WTC11 (cell line): Measurements from ENCODE around the gene PEAK1. TPM values are rescaled to one million over a fixed set of nuclear protein-coding genes. Genes with fewer than 3 reads are reported as not detected.
A peak's percentile ranks its signal among the peaks of the same experiment; 100 is the strongest.

Experiments used
- ATAC-seq: fragments of 200-7000 bp; cut with Tn5 transposase; 2 replicates; pipeline ENCODE4 v1.10.0; 2021; ENCODE audit warnings: mild to moderate bottlenecking, moderate library complexity
- CTCF ChIA-PET: fragments of 300-600 bp; sonication (Branson Sonifier 250); formaldehyde crosslinking; loops from one replicate; lab custom pipeline; 2021; ENCODE audit warnings: antibody characterized with exemption; lab: Charles Lee
- POLR2A ChIA-PET: fragments of 350-600 bp; sonication (Branson Sonifier 250); formaldehyde crosslinking; loops from one replicate; lab custom pipeline; 2021; ENCODE audit warnings: antibody characterized with exemption; lab: Charles Lee
- DNase-seq: peaks from one replicate; pipeline ENCODE4 v3.0.0; 2021; ENCODE audit warnings: low spot score
- H3K27ac Mint-ChIP-seq: 2 replicates; pipeline ENCODE4 v1.8.0; 2021; ENCODE audit warnings: mixed read lengths
- H3K27me3 Mint-ChIP-seq: 2 replicates; pipeline ENCODE4 v1.8.0; 2021; ENCODE audit warnings: low read depth, mild to moderate bottlenecking, moderate library complexity, mixed read lengths
- H3K36me3 Mint-ChIP-seq: 2 replicates; pipeline ENCODE4 v1.8.0; 2021; ENCODE audit warnings: mixed read lengths
- H3K4me1 Mint-ChIP-seq: 2 replicates; pipeline ENCODE4 v1.8.0; 2022; ENCODE audit warnings: mixed read lengths
- H3K4me3 Mint-ChIP-seq: 2 replicates; pipeline ENCODE4 v1.8.0; 2021; ENCODE audit warnings: mild to moderate bottlenecking, moderate library complexity, mixed read lengths
- H3K9me3 Mint-ChIP-seq: 2 replicates; pipeline ENCODE4 v1.8.0; 2021; ENCODE audit warnings: mixed read lengths
- AFF4 ChIP-seq: sonication (generic); formaldehyde crosslinking; IDR thresholded peaks from 2 replicates; pipeline ENCODE4 v1.8.1; 2023; ENCODE audit warnings: mild to moderate bottlenecking, missing genetic modification reagents, borderline replicate concordance
- AR ChIP-seq: fragments of 250-450 bp; sonication (Bioruptor Pico); IDR thresholded peaks from 2 replicates; pipeline ENCODE4 v1.9.0; 2021; ENCODE audit warnings: mild to moderate bottlenecking
- ATF3 ChIP-seq: sonication (generic); formaldehyde crosslinking; conservative IDR thresholded peaks from 2 replicates; pipeline ENCODE4 v1.8.1; 2022; ENCODE audit warnings: mild to moderate bottlenecking, missing genetic modification reagents
- ATF6 ChIP-seq: sonication (generic); formaldehyde crosslinking; IDR thresholded peaks from 2 replicates; pipeline ENCODE4 v1.8.1; 2023; ENCODE audit warnings: mild to moderate bottlenecking, missing genetic modification reagents
- CDX4 ChIP-seq: fragments of 250-450 bp; sonication (Bioruptor Pico); IDR thresholded peaks from 2 replicates; pipeline ENCODE4 v1.9.0; 2021; ENCODE audit warnings: moderate library complexity, mild to moderate bottlenecking, inconsistent platforms, borderline replicate concordance
- ELF4 ChIP-seq: sonication (generic); formaldehyde crosslinking; IDR thresholded peaks from 2 replicates; pipeline ENCODE4 v1.8.1; 2022; ENCODE audit warnings: low read depth, mild to moderate bottlenecking, moderate library complexity, missing genetic modification reagents
- FOXJ3 ChIP-seq: sonication (generic); formaldehyde crosslinking; IDR thresholded peaks from 2 replicates; pipeline ENCODE4 v1.9.0; 2021; ENCODE audit warnings: missing genetic modification reagents, mild to moderate bottlenecking, borderline replicate concordance
- FOXK1 ChIP-seq: sonication (generic); formaldehyde crosslinking; IDR thresholded peaks from 2 replicates; pipeline ENCODE4 v1.8.0; 2022; ENCODE audit warnings: mild to moderate bottlenecking, moderate library complexity, missing genetic modification reagents
- GABPB1 ChIP-seq: sonication (generic); formaldehyde crosslinking; IDR thresholded peaks from 2 replicates; pipeline ENCODE4 v1.8.1; 2023; ENCODE audit warnings: mild to moderate bottlenecking, missing genetic modification reagents
- HMGA2 ChIP-seq: fragments of 250-450 bp; sonication (Bioruptor Pico); IDR thresholded peaks from 2 replicates; pipeline ENCODE4 v1.4.0; 2021; ENCODE audit warnings: mild to moderate bottlenecking, moderate library complexity
- IRF1 ChIP-seq: sonication (generic); formaldehyde crosslinking; IDR thresholded peaks from 2 replicates; pipeline ENCODE4 v1.8.0; 2023; ENCODE audit warnings: missing genetic modification reagents
- IRF2 ChIP-seq: sonication (generic); formaldehyde crosslinking; IDR thresholded peaks from 2 replicates; pipeline ENCODE4 v1.8.0; 2022; ENCODE audit warnings: low read depth, missing genetic modification reagents, borderline replicate concordance
- OVOL2 ChIP-seq: fragments of 250-450 bp; sonication (Bioruptor Pico); IDR thresholded peaks from 2 replicates; pipeline ENCODE4 v1.9.0; 2021; ENCODE audit warnings: mild to moderate bottlenecking, borderline replicate concordance
- PREB ChIP-seq: sonication (generic); formaldehyde crosslinking; IDR thresholded peaks from 2 replicates; pipeline ENCODE4 v1.8.1; 2022; ENCODE audit warnings: mild to moderate bottlenecking, missing genetic modification reagents, moderate library complexity, borderline replicate concordance
- SMAD4 ChIP-seq: sonication (generic); formaldehyde crosslinking; IDR thresholded peaks from 2 replicates; pipeline ENCODE4 v1.8.0; 2022; ENCODE audit warnings: mild to moderate bottlenecking, missing genetic modification reagents
- USF2 ChIP-seq: sonication (generic); formaldehyde crosslinking; IDR thresholded peaks from 2 replicates; pipeline ENCODE4 v1.8.1; 2023; ENCODE audit warnings: mild to moderate bottlenecking, missing genetic modification reagents, moderate library complexity
- ZNF317 ChIP-seq: sonication (generic); formaldehyde crosslinking; IDR thresholded peaks from 2 replicates; pipeline ENCODE4 v1.8.1; 2023; ENCODE audit warnings: low read depth, mild to moderate bottlenecking, moderate library complexity, missing genetic modification reagents, borderline replicate concordance
- ZNF423 ChIP-seq: fragments of 250-450 bp; sonication (Bioruptor Pico); IDR thresholded peaks from 2 replicates; pipeline ENCODE4 v2.1.2; 2022; ENCODE audit warnings: mild to moderate bottlenecking, moderate library complexity
- total RNA-seq: library from RNA; stranded (reverse); gene quantifications from 3 replicates; pipeline ENCODE4 v1.2.3, GENCODE V29; 2021

The PEAK1 gene
- total RNA-seq, 1 experiment from 2014 or later: 49.0 TPM

GRCh38 chr15:77418391-77418965, 1.4 kb downstream of the PEAK1 start:
- TF ChIP-seq AR (CRISPR knock-in tag) (no peak), SMAD4 (no peak), FOXJ3 (no peak), ATF3 (no peak), IRF1 (CRISPR knock-in tag) (no peak), AFF4 (CRISPR knock-in tag) (no peak), FOXK1 (no peak), PREB (no peak)
- DNase-seq (no peak), ATAC-seq (no peak)
- Mint-ChIP-seq H3K4me1 (peaks cover 34% of the 10 kb centered on the region), H3K27me3 (no peaks in the 10 kb centered on the region; the same call in none of the 2 replicates), H3K4me3 (peak overlapping the region; percentile 98), H3K27ac (no peak overlapping the region), H3K36me3 (0 out of 2 replicates have a peak, but pooled peaks cover 2% of the 10 kb centered on the region), H3K9me3 (no peaks in the 10 kb centered on the region)
- CTCF ChIA-PET: interaction anchor here (1.1 to 2.1 kb wide), 6 partner anchors 11 to 236 kb away, joined by 3 to 12 read pairs (median 5); no protein-coding TSS in a partner anchor
- POLR2A ChIA-PET: no interaction called here

GRCh38 chr15:77417602-77418001, 2.3 kb downstream of the PEAK1 start:
- Mint-ChIP-seq H3K36me3 (0 out of 2 replicates have a peak, but pooled peaks cover 2% of the 10 kb centered on the region), H3K9me3 (no peaks in the 10 kb centered on the region), H3K4me1 (peaks cover 29% of the 10 kb centered on the region), H3K4me3 (peak overlapping the region; percentile 51), H3K27ac (0 out of 2 replicates have a peak overlapping the region, but pooled peaks have one; percentile 47), H3K27me3 (no peaks in the 10 kb centered on the region; the same call in none of the 2 replicates)
- POLR2A ChIA-PET: no interaction called here
- DNase-seq (no peak), ATAC-seq (no peak)
- CTCF ChIA-PET: interaction anchor here (0.6 to 2.5 kb wide), 3 partner anchors 126 to 312 kb away, joined by 3 to 10 read pairs (median 3); no protein-coding TSS in a partner anchor
- no peak for TF ChIP-seq IRF1 (CRISPR knock-in tag)
- TF ChIP-seq CDX4 (CRISPR knock-in tag): no peak
- TF ChIP-seq ZNF317 (CRISPR knock-in tag): no peak
- TF ChIP-seq IRF2 (CRISPR knock-in tag): no peak
- TF ChIP-seq HMGA2 (CRISPR knock-in tag): no peak
- TF ChIP-seq GABPB1: no peak
- TF ChIP-seq ZNF423: no peak
- TF ChIP-seq FOXJ3: no peak
- TF ChIP-seq ATF6 (CRISPR knock-in tag): no peak
- no peak for TF ChIP-seq ELF4 (CRISPR knock-in tag)
- no peak for TF ChIP-seq OVOL2 (CRISPR knock-in tag)
- TF ChIP-seq USF2 (CRISPR knock-in tag): no peak
